Fibroblast of lung (primary cell): ENCODE data around the gene SLC25A52. TPM values are rescaled to one million over a fixed set of nuclear protein-coding genes. Genes with fewer than 3 reads are reported as not detected.

Source experiments
- DNase-seq, 2 donors: peaks; one replicate each; pipeline versions ENCODE4 v3.0.0 to v3.0.0-alpha.2; 2010; ENCODE audit warnings: low read depth in 2 of 2
- H2AFZ ChIP-seq: 2 replicates; pipeline ENCODE4 v1.5.1; 2012; ENCODE audit warnings: low read length, control low read depth, inconsistent platforms
- H3K27ac ChIP-seq: 2 replicates; pipeline ENCODE4 v1.5.1; 2011; ENCODE audit warnings: low read length, control low read depth; ENCODE audit not compliant: insufficient read depth
- H3K27me3 ChIP-seq: 2 replicates; pipeline ENCODE4 v1.5.1; 2011; ENCODE audit warnings: mild to moderate bottlenecking, low read length; ENCODE audit not compliant: control insufficient read depth, insufficient read depth
- H3K36me3 ChIP-seq: 2 replicates; pipeline ENCODE4 v1.5.1; 2011; ENCODE audit warnings: low read length; ENCODE audit not compliant: control insufficient read depth, insufficient read depth
- H3K4me1 ChIP-seq: 2 replicates; pipeline ENCODE4 v1.5.1; 2011; ENCODE audit warnings: low read length; ENCODE audit not compliant: control insufficient read depth, insufficient read depth; ENCODE audit errors: extremely low read depth
- H3K4me2 ChIP-seq: 2 replicates; pipeline ENCODE4 v1.5.1; 2011; ENCODE audit warnings: low read length, control low read depth; ENCODE audit not compliant: insufficient read depth; ENCODE audit errors: extremely low read depth
- H3K4me3 ChIP-seq, 4 experiments: fragments of 200-600 bp in 1 of 4; sonication (generic) in 1 of 4; replicated peaks in 1 of 4; 2 replicates each; pipeline ENCODE4 v1.5.1; 2011 to 2016; ENCODE audit warnings: low read length in 4 of 4, low read depth in 3 of 4, mild to moderate bottlenecking in 3 of 4, control low read depth in 2 of 4, inconsistent platforms in 1 of 4, mixed read lengths in 1 of 4; ENCODE audit not compliant: insufficient read depth in 1 of 4; ENCODE audit errors: control extremely low read depth in 1 of 4
- H3K79me2 ChIP-seq: 2 replicates; pipeline ENCODE4 v1.5.1; 2012; ENCODE audit warnings: mild to moderate bottlenecking, low read length, inconsistent platforms; ENCODE audit not compliant: control insufficient read depth, insufficient read depth
- H3K9ac ChIP-seq: 2 replicates; pipeline ENCODE4 v1.5.1; 2011; ENCODE audit warnings: mild to moderate bottlenecking, low read length, control low read depth; ENCODE audit not compliant: insufficient read depth
- H3K9me3 ChIP-seq: 2 replicates; pipeline ENCODE4 v1.5.1; 2012; ENCODE audit warnings: low read depth, low read length; ENCODE audit not compliant: control insufficient read depth, insufficient read depth
- H4K20me1 ChIP-seq: 2 replicates; pipeline ENCODE4 v1.5.1; 2011; ENCODE audit warnings: low read length; ENCODE audit not compliant: control insufficient read depth, insufficient read depth; ENCODE audit errors: extremely low read depth
- CTCF ChIP-seq, 2 donors: IDR thresholded peaks in 1 of 2; conservative IDR thresholded peaks in 1 of 2; 1 replicate in 1 of 2; 2 replicates in 1 of 2; pipeline ENCODE4 v1.5.1; 2011 to 2012; ENCODE audit warnings: low read length in 2 of 2, control low read depth in 1 of 2, inconsistent platforms in 1 of 2, low read depth in 1 of 2, mild to moderate bottlenecking in 1 of 2
- EZH2 ChIP-seq: IDR thresholded peaks from 2 replicates; pipeline ENCODE4 v1.5.1; 2012; ENCODE audit warnings: low read length, control low read depth, mild to moderate bottlenecking; ENCODE audit errors: missing control alignments
- polyA plus RNA-seq, 2 donors: library from polyadenylated mRNA; depleted of rRNA in 1 of 2; stranded (reverse) in 1 of 2; unstranded in 1 of 2; fragments of >200 nt; gene quantifications; 2 replicates each; pipeline ENCODE4 v1.2.1, GENCODE V29; 2011 to 2012; ENCODE audit warnings: missing spikeins in 1 of 2
- total RNA-seq: library from RNA; depleted of rRNA; stranded (reverse); fragments of >200 nt; gene quantifications from 2 replicates; pipeline ENCODE4 v1.2.1, GENCODE V29; 2014

SLC25A52 gene
- total and polyA plus RNA-seq, 2 donors (not counting 1 experiment from before 2014, with no cell fraction given): 0.06 TPM; not detected in 1

DNA sequence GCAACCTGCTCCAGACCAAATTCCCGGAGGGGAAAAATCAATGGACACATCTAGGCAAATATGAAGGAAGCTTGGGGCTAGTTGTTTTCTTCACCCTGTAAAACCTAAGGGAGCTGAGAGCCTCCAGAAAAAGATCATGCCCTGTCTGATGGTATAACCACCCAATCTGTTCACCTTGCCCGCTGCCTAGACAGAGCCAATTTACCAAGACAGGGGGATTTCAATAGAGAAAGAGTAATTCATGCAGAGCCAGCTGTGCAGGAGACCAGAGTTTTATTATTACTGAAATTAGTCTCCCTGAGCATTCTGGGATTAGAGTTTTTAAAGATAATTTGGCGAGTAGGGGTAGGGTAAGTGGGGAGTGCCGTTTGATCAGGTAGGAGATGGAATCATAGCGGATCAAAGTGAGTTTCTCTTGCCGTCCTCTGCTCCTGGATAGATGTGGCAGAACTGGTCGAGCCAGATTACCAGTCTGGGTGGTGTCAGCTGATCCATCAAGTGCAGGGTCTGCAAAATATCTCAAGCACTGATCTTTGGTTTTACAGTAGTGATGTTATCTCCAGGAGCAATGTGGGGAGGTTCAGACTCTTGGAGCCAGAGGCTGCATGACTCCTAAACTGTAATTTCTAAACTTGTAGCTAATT lies 41.2 kb downstream of the SLC25A52 start:
- H3K4me3 ChIP-seq: no peak overlapping the region
- no peak overlapping the region for H3K9ac ChIP-seq
- H2AFZ ChIP-seq: no peak overlapping the region
- H3K9me3 ChIP-seq: no peaks in the 10 kb centered on the region
- H3K36me3 ChIP-seq: no peaks in the 10 kb centered on the region
- no peaks in the 10 kb centered on the region for H3K79me2 ChIP-seq
- H4K20me1 ChIP-seq: no peaks in the 10 kb centered on the region
- H3K27ac ChIP-seq: no peak overlapping the region
- DNase-seq: no peak
- no peak overlapping the region for H3K4me2 ChIP-seq
- H3K4me1 ChIP-seq: no peaks in the 10 kb centered on the region
- TF ChIP-seq CTCF (conservative IDR thresholded peaks at IDR 0.05 in 1 of 2, IDR thresholded peaks at IDR 0.05 in 1 of 2; ENCODE audit: low read depth in 1 of 2, low read length in 2 of 2) (no peak), EZH2 (no peak)
- H3K27me3 ChIP-seq: peaks cover 2% of the 10 kb centered on the region

- Histone ChIP-seq H3K4me1 (no peaks in the 10 kb centered on the region), H2AFZ (no peak overlapping the region), H3K27ac (no peak overlapping the region), H3K79me2 (no peaks in the 10 kb centered on the region), H3K36me3 (no peaks in the 10 kb centered on the region), H3K4me2 (no peak overlapping the region), H3K4me3 (no peak overlapping the region), H3K9ac (no peak overlapping the region), H3K9me3 (no peaks in the 10 kb centered on the region), H4K20me1 (no peaks in the 10 kb centered on the region), H3K27me3 (peaks cover 2% of the 10 kb centered on the region)
- no peak for DNase-seq
- no peak for TF ChIP-seq EZH2
- TF ChIP-seq CTCF (conservative IDR thresholded peaks at IDR 0.05 in 1 of 2, IDR thresholded peaks at IDR 0.05 in 1 of 2; ENCODE audit: low read depth in 1 of 2, low read length in 2 of 2): no peak
These were observed 42.3 kb downstream of the SLC25A52 start for GRCh38 chr18:31718386-31718785.

- Histone ChIP-seq H3K4me3 (no peak overlapping the region), H4K20me1 (no peaks in the 10 kb centered on the region), H3K36me3 (no peaks in the 10 kb centered on the region), H3K79me2 (no peaks in the 10 kb centered on the region), H3K9me3 (no peaks in the 10 kb centered on the region), H3K4me2 (no peak overlapping the region), H3K27ac (no peak overlapping the region), H3K4me1 (no peaks in the 10 kb centered on the region), H2AFZ (no peak overlapping the region), H3K27me3 (no peaks in the 10 kb centered on the region), H3K9ac (no peak overlapping the region)
- no peak for DNase-seq
- TF ChIP-seq EZH2: no peak
- TF ChIP-seq CTCF (conservative IDR thresholded peaks at IDR 0.05 in 1 of 2, IDR thresholded peaks at IDR 0.05 in 1 of 2; ENCODE audit: low read depth in 1 of 2, low read length in 2 of 2): no peak
These were observed 44.3 kb downstream of the SLC25A52 start for GRCh38 chr18:31716362-31716761.
